GM12801 (cell line): ENCODE results near the gene SPACA9.

ENCODE experiments used
- CTCF ChIP-seq: IDR thresholded peaks from one replicate; pipeline ENCODE4 v1.5.1; 2011; ENCODE audit warnings: control low read depth; ENCODE audit not compliant: insufficient read length; ENCODE audit errors: extremely low read depth

Gene SPACA9

GRCh38 chr9:132864691-132865090 is 14.0 kb upstream of the SPACA9 start:
- no peak for TF ChIP-seq CTCF

GRCh38 chr9:132866898-132867297 is 11.8 kb upstream of the SPACA9 start:
- TF ChIP-seq CTCF = no peak

- TF ChIP-seq CTCF = no peak
Measured at GRCh38 chr9:132869266-132869665, 9.4 kb upstream of the SPACA9 start.

GRCh38 chr9:132873403-132873802 is 5.3 kb upstream of the SPACA9 start:
- TF ChIP-seq CTCF = no peak

- no peak for TF ChIP-seq CTCF
Measured at GRCh38 chr9:132875159-132875558, 3.5 kb upstream of the SPACA9 start.

- TF ChIP-seq CTCF = no peak
Measured at GRCh38 chr9:132876849-132877248, 1.8 kb upstream of the SPACA9 start.

GRCh38 chr9:132877458-132877823 is 1.3 kb upstream of the SPACA9 start:
- no peak for TF ChIP-seq CTCF

- TF ChIP-seq CTCF = no peak
Measured at GRCh38 chr9:132877824-132878694, 639 bp upstream of the SPACA9 start, which contains the start of gene AK8. Gene AK8, minus strand, starts transcription at chr9:132878284. Its CDS starts 29 bp downstream, at chr9:132878255.
